ENCODE measurements around the gene RNF166.

DNA sequence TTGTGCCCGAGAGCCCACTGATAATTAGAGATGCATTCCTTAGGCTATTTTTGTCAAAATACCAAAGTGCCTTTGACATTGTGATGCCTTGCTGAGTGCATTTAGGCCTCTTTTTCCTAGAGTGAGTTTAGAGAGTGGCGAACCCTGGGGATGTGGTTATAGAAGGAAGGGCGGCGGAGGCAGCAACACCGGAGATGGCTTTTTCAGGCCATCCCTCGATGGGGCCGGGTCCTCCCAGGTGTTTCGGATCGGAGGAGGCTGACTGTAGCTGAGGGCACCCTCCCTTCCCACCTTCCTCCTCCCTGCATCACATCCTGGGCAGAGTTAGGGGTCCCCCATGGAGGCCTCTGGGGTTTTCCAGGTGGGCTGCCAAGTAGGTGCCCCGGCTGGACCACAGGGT is 13.3 kb downstream of the RNF166 start:
- TF ChIP-seq, protein P1, sequence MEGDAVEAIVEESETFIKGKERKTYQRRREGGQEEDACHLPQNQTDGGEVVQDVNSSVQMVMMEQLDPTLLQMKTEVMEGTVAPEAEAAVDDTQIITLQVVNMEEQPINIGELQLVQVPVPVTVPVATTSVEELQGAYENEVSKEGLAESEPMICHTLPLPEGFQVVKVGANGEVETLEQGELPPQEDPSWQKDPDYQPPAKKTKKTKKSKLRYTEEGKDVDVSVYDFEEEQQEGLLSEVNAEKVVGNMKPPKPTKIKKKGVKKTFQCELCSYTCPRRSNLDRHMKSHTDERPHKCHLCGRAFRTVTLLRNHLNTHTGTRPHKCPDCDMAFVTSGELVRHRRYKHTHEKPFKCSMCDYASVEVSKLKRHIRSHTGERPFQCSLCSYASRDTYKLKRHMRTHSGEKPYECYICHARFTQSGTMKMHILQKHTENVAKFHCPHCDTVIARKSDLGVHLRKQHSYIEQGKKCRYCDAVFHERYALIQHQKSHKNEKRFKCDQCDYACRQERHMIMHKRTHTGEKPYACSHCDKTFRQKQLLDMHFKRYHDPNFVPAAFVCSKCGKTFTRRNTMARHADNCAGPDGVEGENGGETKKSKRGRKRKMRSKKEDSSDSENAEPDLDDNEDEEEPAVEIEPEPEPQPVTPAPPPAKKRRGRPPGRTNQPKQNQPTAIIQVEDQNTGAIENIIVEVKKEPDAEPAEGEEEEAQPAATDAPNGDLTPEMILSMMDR (conservative IDR thresholded peaks at IDR 0.05 in 1 of 2, IDR thresholded peaks at IDR 0.05 in 1 of 2; ENCODE audit: low read depth in 1 of 2, low read length in 2 of 2), result no peak
- no peak for TF ChIP-seq EZH2 (IDR thresholded peaks at IDR 0.05; ENCODE audit: low read length, missing control alignments)
